HG03571 (cell line): ENCODE data around the gene C10orf53.
"Not testable (repeated sequence)": the region's sequence is repeated elsewhere in the genome, so short reads cannot be mapped to it uniquely, and the experiment has no call there.

ENCODE experiments used
- ATAC-seq: cut with Tn5 transposase; IDR thresholded peaks from one replicate; pipeline ENCODE4 v1.9.1; 2021; ENCODE audit not compliant: unreplicated experiment

Gene C10orf53

GRCh38 chr10:49686651-49687050, 7.2 kb downstream of the C10orf53 start:
- no peak for ATAC-seq

DNA sequence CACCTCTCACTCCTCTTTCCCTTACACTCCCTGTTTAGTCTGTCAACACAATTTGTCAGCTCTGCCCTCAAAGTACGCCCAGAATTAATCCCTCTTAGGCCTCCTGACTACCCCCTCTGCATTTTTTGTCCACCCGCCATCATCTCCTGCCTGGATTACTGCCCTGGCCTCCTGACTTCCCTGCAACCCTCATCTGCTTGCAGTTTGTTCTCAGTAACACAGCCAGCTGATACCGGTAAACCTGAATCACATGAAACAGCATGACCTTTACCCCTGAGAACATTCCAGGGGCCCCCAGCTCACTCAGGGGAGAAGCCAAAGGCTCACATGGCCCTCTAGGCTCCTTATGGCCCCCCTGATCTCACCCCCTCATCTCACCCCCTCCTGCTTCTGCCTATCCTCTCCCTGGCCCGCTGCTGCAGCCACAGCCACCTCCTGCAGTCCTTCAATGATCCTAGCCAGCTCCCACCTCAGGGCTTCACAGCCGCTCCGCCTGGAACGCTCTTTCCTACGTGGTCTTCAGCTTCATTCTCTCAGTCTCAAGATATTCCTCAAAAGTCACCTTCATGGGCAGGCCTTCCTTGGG, 8.9 kb downstream of the C10orf53 start:
- no peak for ATAC-seq

DNA sequence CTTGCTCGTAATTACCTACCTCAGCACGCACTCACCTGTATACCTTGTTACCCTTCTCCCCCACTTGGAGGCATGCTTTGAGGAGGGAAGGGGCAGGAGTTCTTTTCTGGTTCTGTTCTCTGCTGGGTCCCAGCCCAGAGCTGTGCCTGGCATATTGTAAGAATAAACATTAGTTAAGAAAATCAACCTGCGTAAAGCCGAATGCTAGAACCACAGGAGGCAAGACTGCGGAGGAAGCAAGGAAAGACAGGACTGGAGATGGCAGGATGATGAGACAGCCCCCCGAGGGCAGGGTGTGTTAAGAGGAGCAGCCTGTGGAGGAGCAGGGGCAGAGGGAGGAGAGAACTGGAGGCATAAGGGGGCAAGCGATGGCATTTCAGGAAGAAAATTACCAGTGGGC, 9.5 kb downstream of the C10orf53 start:
- no peak for ATAC-seq

DNA sequence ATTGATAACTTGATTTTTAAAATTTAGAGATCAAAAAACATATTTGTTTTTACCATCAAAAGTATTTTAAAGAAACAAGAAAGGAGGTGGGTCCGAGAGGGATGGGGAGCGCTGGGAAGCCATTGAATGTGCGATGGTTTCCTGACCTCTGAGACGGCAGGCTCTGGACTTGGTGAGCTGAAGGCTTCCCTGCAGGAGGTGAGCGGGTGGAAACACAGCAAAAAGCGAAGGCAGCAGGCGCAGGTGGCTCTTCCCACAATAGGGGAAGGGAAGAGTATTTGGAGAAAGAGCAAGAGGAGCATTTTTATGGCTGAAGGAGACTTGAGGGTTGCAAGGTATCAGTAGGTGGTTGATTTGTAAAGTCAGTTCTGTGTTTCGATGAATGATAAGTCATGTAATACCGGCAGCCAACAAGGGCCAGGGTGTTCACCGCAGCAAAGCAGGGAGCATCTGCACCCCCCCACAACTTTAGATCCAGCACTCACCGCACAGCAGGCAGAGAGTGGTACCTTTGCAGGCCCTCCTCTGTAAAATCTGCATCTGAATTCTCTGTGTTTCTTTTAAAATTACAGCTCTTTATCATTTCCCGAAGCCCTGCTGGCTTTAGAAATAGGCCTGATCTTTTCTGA, 10.5 kb downstream of the C10orf53 start:
- no peak for ATAC-seq

DNA sequence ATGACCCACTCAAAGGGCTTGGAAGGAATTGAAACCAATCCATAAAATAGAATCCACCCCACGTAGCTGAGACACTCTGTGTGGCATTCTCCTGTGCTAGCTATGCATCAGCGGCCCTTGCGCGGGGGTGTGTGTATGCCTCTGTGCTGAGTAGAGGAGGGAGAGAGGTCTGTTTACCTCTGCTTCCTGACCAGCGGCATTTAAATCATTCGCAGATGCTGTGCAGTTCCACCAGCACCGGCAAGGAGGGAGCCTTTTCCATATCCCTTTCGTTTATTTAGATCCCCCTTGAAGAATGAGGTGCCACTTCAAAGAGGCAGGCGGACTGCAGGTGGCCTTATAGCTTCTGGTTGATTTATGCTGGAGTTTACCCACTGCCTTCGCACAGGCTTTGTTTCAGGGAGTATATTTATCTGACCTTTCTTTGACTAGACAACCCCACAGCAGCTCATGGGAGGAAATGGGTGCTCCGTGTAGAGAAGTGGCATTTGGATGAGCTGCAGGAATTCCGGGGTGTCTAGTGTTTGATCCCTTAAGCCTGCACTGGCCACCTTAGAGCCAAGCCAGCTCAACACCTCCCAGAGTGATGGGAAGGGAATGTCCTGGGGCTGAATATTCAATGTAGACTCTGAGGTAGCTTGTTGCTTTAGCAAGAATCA, 11.4 kb downstream of the C10orf53 start:
- ATAC-seq = no peak

DNA sequence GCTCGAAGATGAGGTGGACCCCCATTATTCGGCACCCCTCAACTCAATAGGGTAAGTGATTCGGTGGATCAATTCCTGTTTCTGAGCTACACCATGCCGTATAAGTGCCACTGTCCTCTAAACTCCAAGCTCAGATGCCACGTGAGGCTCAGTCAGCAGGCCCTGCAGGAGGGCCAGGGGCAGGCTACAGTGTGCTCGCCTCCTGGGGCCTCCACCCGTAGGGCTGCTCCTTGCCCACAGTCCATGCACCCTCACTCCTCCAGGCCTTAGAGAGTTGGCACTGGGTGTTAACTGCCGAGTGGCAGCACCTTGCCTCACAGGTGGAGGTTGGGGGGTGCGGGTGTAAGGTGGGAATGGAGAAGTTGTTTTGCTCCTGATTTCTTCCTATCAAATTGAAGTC, 12.1 kb downstream of the C10orf53 start:
- ATAC-seq = no peak

- no peak for ATAC-seq
Observed at GRCh38 chr10:49694466-49694865, 15.0 kb downstream of the C10orf53 start.

GRCh38 chr10:49696311-49696710, 16.9 kb downstream of the C10orf53 start:
- ATAC-seq = no peak

DNA sequence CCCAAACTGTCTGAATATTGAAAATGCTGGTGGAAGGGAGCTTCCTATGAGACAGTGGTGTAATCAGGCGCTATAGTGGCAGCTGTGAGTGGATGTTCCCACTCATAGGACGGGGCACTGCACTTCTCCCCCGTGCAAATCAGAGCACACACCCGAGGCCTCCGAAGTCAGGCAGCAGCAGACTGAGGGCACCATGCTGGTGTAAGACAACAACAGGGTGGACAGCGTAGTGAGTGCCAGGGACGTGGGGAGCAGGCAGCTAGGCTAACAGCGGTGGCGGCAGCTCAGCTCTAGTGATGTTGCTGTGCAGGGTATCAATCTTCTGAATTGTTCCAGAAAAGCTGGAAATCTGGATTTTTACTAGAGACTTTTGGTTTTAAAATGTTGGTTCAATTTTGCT, 19.2 kb downstream of the C10orf53 start:
- ATAC-seq = no peak

DNA sequence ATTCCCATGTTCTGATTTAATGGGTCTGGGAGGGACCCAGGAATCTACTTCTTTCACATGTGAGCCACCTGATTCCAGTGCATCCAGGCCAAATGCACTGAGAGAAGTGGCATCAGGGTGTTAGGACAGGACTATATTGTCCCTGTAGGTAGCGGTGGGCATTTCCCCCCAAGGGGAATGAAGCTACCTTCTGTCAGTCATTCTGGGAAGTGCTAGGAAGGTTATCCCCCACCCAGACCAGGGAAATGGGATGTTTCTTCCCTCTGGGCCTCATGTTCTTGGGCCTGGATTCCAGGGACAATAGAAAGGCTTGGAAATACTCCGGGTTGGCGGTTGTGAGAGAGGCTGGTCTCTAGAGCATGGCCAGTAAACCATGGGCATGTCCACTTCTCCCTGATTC, 20.8 kb downstream of the C10orf53 start:
- no peak for ATAC-seq

GRCh38 chr10:49700997-49701396, 21.5 kb downstream of the C10orf53 start:
- no peak for ATAC-seq

DNA sequence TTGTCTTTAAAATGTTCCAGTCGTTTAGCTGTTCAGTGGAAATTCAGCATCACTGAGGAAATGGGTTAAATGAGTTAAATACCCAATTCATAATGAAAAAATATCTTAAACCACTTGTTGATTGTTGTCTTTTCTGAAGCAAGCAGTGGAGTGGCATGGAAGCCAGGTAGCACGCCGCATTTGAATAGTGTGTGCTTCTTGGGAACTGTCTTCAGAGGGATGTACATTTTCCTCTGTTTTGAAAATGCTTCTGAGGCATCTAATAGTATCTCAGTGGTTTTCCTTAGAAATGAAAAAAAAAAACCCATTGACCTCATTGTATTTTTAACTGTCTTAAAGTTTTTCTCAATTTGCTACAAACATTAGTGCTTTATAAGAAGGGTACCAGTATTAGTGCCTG, 28.1 kb downstream of the C10orf53 start:
- no peak for ATAC-seq

GRCh38 chr10:49709934-49710333, 30.5 kb downstream of the C10orf53 start:
- ATAC-seq = no peak

DNA sequence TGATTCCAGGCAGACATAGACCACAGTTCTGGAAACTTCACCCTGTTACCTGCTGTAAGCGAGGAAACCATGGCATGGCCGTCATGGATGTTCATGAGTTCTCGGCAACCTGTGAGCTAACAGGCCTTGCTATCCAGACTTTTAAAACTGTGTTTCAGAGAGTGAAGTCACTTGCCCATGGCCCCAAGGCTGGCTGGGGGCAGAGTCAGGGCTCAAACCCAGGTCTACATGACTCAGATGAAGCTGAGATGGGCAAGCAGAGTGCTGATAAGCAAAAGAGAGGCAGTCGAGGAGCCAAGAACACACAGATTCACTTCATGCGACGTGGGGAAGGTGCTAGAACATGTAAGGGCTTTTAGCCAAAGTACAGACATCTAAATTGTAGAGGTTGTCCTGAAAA, 31.5 kb downstream of the C10orf53 start:
- no peak for ATAC-seq

- ATAC-seq = no peak
Observed at GRCh38 chr10:49711481-49711880, 32.0 kb downstream of the C10orf53 start.

- ATAC-seq = no peak
Observed at GRCh38 chr10:49713266-49713665, 33.8 kb downstream of the C10orf53 start.

GRCh38 chr10:49715157-49715556, 35.7 kb downstream of the C10orf53 start:
- not testable (repeated sequence) for ATAC-seq

DNA sequence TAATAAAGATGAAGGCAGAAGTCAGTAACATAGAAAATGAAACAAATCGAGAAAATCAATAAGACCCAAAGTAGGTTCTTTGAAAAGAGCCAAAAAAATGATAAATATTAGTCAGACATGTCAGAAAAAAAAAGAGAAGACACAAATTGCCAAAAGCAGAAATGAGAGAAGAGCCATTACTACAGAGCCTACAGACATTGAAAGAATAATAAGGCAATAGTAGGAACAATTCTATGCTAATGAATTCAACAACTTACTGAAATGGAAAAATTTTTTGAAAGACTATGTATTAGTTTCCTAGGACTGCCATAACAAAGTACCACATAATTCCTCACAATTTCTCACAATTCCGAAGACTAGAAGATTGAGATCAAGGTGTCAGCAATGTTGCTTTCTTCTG, 47.1 kb downstream of the C10orf53 start:
- ATAC-seq = no peak

GRCh38 chr10:49733866-49734265, 54.4 kb downstream of the C10orf53 start:
- ATAC-seq = no peak

DNA sequence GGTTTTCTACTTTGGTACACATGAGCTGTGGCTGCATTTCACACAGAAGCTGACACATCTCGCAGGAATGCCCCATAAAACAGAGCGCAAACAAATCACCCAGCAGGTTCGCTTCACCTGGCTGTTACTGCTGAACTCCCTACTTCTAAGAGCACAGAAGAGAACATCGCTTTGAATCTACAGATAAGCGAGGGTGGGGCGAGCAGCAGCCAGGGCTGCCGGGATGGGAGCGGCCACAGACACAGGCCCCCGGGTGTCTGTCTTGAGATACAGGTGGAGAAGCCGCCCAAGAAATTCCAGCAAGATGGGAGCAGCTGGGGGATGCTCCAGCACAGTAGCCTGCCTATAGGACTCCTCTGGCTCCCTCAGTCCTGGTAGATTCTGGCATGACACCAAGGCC, 55.2 kb downstream of the C10orf53 start:
- ATAC-seq = no peak

- no peak for ATAC-seq
Observed at GRCh38 chr10:49735161-49735560, 55.7 kb downstream of the C10orf53 start.

DNA sequence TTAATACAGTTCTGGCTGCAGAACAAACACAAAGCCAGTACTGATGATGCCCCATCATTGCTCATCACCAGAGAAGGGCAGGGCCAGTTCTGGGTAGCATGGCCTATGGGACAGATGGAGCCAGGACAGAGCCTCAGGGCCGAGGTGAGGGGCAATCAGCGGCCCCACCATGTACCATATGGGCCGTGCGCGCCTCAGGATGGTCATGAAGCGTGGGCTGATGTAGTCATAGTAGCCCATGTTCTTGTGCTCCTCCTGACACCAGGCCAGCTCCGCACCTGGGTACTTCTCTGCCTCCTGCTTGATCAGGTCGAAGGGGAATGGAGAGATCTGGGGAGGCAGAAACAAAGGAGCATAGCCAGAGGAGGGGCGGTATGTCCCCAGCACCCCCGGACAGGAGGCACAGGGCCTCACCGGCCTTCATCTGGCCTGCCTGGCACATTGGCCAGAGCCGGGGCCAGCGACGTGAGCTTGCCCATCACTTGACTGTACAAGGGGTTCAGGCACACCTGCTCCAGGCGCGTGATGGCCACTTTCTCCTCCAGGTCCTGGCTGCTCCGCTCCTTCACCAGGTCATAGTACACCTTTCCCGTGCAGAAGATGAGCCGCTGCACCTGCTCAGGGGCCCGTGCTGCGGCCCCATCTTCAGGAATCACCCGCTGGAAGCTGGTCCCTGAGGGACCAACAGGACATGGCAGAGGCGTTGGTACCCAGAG, 56.6 kb downstream of the C10orf53 start:
- no peak for ATAC-seq
